Measurements from ENCODE around the gene SPPL2A. TPM values are rescaled to one million over a fixed set of nuclear protein-coding genes. Genes with fewer than 3 reads are reported as not detected.

Gene SPPL2A
- total and polyA plus RNA-seq, 10 donors = 18.0 to 425 (median 113) TPM

- peaks cover 0 to 96% (median 43%) of the 10 kb centered on the region in 6 donors for H3K36me3 ChIP-seq
- TF ChIP-seq POLR2A (IDR thresholded peaks at IDR 0.05) (no peak), POLR2AphosphoS5 (IDR thresholded peaks at IDR 0.05) (no peak), CTCF (IDR thresholded peaks at IDR 0.05 in 8 of 11, conservative IDR thresholded peaks at IDR 0.05 in 3 of 11) (no peak)
- H3K9me3 ChIP-seq = no peaks in the 10 kb centered on the region
- intact Hi-C loops (cut with DNase I; ENCODE audit: low total_unique reads) = no loop called here
- DNase-seq = no peak
- no peaks in the 10 kb centered on the region for H3K4me1 ChIP-seq
- no peak overlapping the region for H3K4me3 ChIP-seq
- no peak overlapping the region for H3K27ac ChIP-seq
- no peaks in the 10 kb centered on the region for H3K27me3 ChIP-seq (replicated peaks in 1 of 7)
Observed at GRCh38 chr15:50710585-50710984, 54.9 kb downstream of the SPPL2A start.

- intact Hi-C loops (cut with DNase I; ENCODE audit: low total_unique reads) = no loop called here
- no peaks in the 10 kb centered on the region for H3K27me3 ChIP-seq (replicated peaks in 1 of 7)
- 91 to 97% (median 96%) methylated on average over 3 of the region's 3 CpGs for WGBS, 5 donors
- TF ChIP-seq POLR2A (IDR thresholded peaks at IDR 0.05) = no peak
- TF ChIP-seq CTCF (IDR thresholded peaks at IDR 0.05 in 8 of 11, conservative IDR thresholded peaks at IDR 0.05 in 3 of 11) = no peak
- no peak for TF ChIP-seq POLR2AphosphoS5 (IDR thresholded peaks at IDR 0.05)
- no peak overlapping the region for H3K27ac ChIP-seq
- no peak for DNase-seq
- peaks cover 0 to 93% (median 43%) of the 10 kb centered on the region in 6 donors for H3K36me3 ChIP-seq
- no peaks in the 10 kb centered on the region for H3K9me3 ChIP-seq
- no peak overlapping the region for H3K4me3 ChIP-seq
- H3K4me1 ChIP-seq = no peaks in the 10 kb centered on the region
Observed at GRCh38 chr15:50707878-50708427, 57.6 kb downstream of the SPPL2A start.

- H3K4me1 ChIP-seq = no peaks in the 10 kb centered on the region
- TF ChIP-seq POLR2AphosphoS5 (IDR thresholded peaks at IDR 0.05) (no peak), POLR2A (IDR thresholded peaks at IDR 0.05) (no peak), CTCF (IDR thresholded peaks at IDR 0.05 in 8 of 11, conservative IDR thresholded peaks at IDR 0.05 in 3 of 11) (no peak)
- intact Hi-C loops (cut with DNase I; ENCODE audit: low total_unique reads) = no loop called here
- no peak overlapping the region for H3K27ac ChIP-seq
- no peak overlapping the region for H3K4me3 ChIP-seq
- no peaks in the 10 kb centered on the region for H3K27me3 ChIP-seq (replicated peaks in 1 of 7)
- no peak for DNase-seq
- H3K9me3 ChIP-seq = no peaks in the 10 kb centered on the region
- H3K36me3 ChIP-seq = peaks cover 0 to 77% (median 22%) of the 10 kb centered on the region in 6 donors
- 84 to 94% (median 91%) methylated on average over 1 of the region's 1 CpG for WGBS, 5 donors
Observed at GRCh38 chr15:50702762-50703334, 62.7 kb downstream of the SPPL2A start.

GRCh38 chr15:50698101-50698500 is 67.4 kb downstream of the SPPL2A start:
- no peaks in the 10 kb centered on the region for H3K9me3 ChIP-seq
- no peak overlapping the region for H3K27ac ChIP-seq
- TF ChIP-seq POLR2A (IDR thresholded peaks at IDR 0.05) (no peak), CTCF (IDR thresholded peaks at IDR 0.05 in 8 of 11, conservative IDR thresholded peaks at IDR 0.05 in 3 of 11) (no peak), POLR2AphosphoS5 (IDR thresholded peaks at IDR 0.05) (no peak)
- 90 to 96% (median 95%) methylated on average over 8 of the region's 8 CpGs for WGBS, 5 donors
- intact Hi-C loops (cut with DNase I; ENCODE audit: low total_unique reads) = loop anchor here (10.0 kb wide), 1 partner anchor 63 kb away; no protein-coding TSS in a partner anchor
- no peaks in the 10 kb centered on the region for H3K4me1 ChIP-seq
- H3K4me3 ChIP-seq = no peak overlapping the region
- no peak for DNase-seq
- H3K36me3 ChIP-seq = peaks cover 0 to 33% (median 0%) of the 10 kb centered on the region in 6 donors
- no peaks in the 10 kb centered on the region for H3K27me3 ChIP-seq (replicated peaks in 1 of 7)

All from spleen (tissue), 11 donors.